SKM-1 (cell line): ENCODE measurements around the gene ZCCHC14.
A peak's percentile ranks its signal among the peaks of the same experiment; 100 is the strongest.
"Not testable (repeated sequence)": the region's sequence is repeated elsewhere in the genome, so short reads cannot be mapped to it uniquely, and the experiment has no call there.

ENCODE experiments used
- DNase-seq: peaks from one replicate; lab custom pipeline; 2025; ENCODE audit not compliant: unreplicated experiment; lab: John Stamatoyannopoulos, UW

ZCCHC14 gene

DNA sequence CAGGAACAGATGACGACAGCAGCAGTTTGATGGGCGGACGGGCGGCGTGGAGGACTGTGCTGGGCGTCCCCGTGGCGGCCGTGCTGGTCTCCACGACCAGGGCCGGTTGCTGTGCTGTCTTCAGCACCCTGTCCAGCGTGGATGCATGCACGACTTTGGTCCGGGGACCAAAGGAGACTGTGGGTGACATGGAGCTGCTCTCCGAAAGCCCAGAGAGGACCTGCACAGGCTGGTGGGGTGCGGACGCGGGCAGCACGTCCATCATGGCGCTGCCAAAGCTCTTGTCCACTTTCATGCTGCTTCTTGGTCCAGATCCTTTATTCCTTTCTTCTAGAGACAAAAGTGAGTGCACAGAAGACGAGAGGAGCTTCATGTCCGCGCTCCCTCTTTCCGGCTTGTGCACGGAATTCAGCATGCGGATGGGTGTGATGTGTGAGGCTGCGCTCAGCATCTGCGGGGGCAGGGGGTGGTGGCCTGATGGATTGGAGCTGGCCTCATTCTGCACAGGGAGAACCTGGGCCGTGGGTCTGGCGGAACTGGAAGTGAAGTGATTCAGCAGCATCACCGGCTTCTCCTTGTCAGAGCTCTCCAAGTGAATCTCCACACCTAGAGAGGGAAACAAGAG, 80.3 kb downstream of the ZCCHC14 start:
- DNase-seq: no peak

DNA sequence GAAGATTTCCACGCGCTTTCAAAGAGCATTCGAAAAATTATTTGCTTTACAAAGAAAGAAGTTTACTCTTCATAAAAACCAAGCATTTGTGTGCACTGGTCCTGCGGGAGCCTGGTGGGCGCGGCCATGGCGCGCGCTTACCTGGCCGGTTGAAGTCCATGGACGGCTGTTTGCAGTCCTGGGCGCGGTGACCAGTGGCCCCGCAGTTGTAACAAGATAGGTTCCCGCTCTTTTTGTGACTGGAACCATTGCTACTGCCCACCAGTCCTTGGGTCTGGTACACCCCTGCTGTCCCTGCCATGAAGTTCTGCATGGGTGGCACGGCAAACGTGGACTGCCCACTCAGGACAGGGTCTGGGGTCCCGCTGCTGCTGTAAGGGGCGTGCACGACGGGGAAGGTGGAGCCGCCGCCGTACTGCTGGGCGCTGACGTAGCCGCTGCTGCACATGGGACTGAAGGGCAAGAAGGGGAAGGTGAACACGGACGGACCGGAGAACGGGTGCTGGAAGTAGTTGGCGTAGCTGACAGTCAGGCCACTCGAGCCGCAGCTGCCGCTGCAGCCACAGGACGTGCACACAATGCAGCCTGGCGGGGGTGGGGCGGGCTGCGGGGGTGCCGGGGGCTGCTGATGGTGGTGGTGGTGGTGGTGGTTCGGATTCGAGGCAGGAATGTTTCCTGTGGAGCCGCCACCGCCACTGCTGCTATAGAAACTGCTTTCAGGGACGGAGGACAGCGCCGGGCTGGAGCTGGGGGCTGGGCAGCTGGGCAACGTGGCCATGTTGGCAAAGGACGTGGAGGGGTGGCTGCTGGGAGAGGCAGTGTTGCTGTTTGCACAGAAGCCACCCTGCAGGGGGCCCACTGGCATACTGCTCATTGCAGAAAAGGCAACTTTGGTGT, 81.2 kb downstream of the ZCCHC14 start:
- DNase-seq: no peak

DNA sequence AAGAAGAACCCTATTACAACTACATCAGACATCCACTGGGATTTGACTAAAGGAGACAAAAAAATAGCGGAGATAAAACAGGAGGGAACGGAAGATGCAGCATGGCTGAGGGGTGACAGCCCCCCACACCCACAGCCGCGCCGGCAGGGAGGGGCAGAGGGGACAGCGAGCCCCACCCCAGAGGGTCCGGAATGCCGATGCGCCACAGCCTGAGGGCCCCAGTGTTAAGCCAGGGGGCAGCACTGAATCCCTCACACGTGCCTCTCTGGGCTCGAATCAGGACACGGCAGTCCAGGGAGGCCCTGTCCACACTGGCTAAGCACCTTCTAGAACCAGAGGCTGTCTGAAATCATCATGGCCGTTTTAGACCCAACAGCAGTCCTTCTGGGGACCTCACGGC, 81.9 kb downstream of the ZCCHC14 start:
- DNase-seq: no peak

DNA sequence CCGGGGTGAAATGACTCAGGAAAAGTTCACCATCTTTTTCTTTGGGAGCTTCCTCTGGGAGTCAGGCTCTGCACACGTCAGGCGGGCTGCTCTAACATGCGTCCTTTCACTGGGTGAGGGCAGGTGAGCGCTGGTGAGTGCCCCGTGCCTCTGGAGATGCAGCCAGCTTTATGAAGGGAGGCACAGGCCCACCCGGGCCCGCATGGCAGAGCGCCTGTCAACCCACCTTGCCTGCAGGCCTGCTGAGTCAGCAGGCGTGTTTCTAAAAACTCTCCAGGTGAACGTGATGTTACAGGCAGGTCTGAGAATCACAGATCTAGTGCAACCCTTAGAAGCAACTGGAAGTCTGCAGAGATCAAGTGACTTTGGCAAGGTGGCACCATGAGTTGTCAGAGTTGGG, 82.3 kb downstream of the ZCCHC14 start:
- no peak for DNase-seq

DNA sequence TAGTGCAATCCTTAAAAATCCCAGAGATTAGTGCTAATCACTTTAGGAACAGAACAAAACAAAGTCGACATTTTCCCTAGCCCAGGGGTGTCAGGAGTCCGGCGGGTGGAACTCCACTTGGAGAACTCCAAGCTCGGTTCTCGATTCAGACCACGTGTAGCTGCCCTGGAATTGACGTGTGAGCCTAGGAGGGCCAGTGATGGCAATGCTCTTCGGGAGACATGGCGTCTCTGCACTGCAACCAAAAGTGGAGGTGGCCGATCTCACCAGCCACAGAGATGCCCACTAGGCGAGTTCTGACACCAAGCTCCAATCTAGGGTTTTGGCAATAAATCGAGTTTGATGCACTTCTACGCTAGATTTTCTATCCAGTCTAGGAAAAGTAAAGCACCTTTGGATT, 83.0 kb downstream of the ZCCHC14 start:
- DNase-seq: no peak

DNA sequence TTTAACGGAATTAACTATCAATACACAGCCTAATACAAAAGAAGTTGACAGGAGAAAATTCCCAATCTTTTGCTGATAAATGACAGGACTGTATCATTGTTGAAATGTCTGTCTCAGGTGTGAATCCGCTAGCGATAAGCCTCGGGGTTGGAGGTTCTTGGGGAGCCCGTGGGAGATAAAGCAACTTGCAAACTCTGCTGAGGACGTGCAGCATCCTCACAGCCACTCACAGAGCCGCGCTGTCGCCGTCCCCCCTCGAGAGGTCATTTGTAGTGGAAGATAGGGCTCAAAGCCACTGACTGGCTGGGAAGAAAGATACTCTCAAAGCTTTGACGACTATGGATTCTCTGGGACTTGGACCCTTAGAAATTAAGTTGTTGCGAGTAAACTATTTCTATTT, 83.7 kb downstream of the ZCCHC14 start:
- DNase-seq: no peak

DNA sequence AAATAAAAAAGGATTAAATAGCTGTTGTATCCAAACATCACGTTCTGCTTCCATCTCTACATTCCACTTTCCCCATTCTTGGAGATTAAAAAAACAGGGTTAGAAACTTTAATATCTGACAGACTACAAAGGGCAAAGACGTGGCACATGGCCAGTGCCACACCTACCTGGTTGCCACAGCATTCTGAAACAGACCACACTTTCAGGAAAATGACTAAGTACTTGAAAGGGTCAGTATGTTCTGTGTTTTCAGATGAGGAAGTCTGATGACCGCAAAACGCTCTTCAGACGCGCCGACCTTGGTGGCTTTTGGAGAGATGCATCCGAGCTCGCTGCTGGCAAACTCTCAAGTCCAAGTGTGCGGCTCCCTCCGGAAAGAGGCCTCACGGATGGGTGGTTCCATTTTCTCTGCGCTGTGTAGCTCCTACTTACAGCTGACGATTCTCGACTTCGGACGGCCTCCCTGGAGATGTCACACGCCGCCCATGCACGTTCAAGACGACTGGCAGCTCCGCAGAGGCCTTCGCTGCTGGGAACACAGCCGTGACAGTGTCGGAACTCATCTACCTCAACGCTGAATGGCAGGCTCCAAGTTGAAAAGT, 85.2 kb downstream of the ZCCHC14 start:
- peak; percentile 95 for DNase-seq

DNA sequence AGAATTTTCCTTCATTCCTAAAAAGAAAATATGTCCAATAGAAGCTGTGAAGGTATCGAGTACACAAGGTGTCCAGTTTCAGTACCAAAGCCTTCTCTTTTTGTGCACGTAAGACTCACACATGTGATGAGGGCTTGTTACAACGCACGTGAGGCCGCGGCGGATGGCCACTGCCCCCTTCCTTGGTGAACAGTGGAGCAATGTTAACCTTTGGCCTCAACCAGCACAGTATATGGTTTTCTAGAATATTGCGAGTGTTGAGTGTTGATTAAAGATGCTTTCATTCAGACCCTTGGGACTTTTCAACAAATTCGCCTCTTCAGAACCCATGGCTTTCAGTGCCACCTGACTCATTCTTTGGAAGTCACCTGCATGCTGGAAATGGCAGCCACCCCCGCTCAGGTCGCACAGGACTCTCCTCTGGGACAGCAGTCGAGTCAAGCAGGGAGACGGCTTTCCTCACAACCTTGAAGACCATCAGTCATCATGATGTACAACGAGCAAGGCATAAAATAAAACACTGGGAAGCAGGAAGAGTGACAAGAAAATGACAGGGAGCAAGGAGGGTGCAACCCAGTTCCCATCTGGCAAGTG, 86.2 kb downstream of the ZCCHC14 start:
- no peak for DNase-seq

DNA sequence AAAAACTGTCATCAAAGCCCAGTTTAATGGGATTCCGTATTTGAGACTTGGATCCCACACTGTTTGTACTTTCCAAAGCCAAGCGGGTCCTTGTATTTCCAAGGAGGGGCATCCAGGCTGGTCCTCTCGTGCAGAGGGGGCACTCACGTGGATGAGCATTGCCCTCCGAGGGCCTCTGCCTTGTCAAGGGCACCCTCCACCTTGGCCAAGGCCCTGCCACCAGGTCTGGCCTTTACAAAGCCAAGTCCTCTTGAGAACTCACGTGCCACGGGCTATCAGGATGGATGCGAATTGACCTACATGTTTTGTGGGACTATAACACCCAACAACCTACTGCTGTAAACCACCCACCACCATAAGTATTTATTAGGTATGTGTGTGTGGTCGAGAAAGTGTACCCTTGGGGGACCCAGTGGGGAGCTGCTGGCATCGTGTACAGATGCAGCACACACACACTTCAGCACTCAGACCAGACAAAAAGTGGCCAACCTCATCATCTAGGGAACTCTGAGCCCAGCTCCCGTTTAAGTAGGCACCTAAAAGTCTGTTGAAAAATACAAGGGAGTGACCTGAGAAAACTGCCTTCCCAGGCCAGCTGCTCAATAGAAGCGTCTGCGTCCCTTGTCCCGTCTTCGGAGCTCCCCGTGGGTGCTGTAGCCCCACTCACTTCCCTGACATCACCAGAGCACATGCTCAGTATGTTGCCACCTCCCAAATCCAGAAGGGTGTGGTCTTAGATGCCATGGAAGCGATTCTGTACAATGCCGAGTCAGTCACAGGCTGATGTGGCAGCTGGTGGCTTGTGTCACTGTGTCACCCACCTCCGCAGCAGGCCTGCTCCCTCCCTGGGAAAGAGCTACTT, 87.8 kb downstream of the ZCCHC14 start:
- no peak for DNase-seq

DNA sequence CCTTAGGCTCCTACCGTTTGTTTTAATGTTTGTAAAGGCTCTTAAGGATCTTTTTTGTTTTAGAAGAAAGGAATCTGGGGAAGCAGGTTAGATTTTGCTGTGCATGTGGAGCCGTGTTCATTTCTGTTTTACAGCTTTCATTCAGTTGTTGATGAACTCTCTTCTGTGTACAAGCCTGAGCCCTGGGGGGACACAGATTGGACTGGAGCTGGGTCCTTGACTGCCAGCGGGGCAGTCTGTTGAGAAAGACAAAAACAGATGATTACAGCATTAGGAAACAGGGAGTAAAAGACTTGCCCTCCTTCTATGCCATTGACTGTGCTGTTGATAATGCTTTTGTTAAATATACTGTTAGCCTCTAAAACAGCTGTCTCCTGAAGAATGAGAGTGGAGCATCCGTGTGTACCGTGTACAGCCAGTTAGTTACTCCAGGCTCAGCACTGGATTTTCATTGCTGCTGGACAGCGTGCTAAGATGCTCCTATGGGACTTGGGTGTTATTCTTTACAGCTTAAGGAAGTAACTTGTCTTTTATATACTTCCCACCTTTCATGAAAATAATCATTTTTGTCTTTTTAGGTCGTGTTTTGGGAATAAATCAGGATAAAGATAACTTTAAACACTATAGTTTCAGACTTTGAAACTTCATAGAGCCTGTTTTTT, 97.5 kb downstream of the ZCCHC14 start:
- no peak for DNase-seq

DNA sequence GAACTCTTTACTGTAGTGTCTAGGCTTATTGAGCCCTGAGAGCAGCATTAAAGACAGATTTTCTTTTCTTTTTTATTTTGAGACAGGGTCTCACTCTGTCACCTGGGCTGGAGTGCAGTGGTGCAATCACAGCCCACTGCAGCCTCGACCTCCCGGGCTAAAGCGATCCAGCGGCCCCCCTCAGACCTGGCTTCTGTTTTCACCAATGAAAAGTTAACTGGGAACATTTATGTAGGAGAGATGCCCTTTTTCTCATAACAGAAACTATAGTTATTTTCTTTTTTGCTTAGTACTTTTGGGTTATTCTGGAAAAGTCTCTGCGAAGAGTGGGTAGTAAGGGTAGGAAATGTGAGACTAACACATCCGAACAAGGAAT, 99.2 kb downstream of the ZCCHC14 start:
- DNase-seq: no peak

DNA sequence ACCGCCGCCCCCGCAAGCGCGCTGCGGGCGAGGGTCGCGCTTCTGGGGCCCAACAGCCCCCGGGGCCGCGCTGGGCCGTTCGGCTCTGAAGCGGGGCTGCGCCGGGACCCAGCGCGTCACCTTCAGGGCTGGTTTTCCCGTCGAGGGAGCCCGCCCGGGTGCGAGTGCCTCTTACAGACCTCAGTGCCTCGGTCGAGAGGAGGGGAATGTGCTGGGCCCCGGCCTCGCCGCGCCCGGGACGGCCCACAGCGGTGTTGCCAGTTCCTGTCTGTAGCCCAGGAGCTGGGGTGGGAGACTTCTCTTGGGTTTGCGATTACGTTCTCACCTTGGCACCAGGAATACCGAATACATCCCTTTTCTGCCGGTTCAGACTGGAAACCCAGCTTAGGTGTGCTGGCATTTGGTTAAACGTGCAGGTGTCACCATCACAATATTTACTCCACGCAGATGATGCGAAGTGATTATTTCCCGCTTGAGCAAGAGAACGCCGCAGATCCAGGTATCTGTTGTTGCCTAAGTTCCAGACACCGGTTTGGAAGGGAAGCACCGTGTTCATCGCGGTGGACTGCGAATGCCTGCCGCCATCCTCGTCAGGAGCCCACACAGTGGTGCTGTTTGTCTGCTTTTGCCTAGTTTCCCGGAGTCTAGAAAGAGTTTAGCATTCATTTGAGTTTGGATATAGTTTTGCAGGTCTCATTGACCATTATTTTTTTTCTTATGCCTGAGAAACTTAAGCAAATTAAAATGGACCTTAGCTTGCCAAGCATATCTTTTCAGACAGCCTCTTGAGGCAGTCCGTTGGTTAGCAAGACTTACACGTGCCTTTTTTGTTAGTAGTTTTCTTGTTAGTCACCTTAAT, 99.8 kb downstream of the ZCCHC14 start:
- no peak for DNase-seq

DNA sequence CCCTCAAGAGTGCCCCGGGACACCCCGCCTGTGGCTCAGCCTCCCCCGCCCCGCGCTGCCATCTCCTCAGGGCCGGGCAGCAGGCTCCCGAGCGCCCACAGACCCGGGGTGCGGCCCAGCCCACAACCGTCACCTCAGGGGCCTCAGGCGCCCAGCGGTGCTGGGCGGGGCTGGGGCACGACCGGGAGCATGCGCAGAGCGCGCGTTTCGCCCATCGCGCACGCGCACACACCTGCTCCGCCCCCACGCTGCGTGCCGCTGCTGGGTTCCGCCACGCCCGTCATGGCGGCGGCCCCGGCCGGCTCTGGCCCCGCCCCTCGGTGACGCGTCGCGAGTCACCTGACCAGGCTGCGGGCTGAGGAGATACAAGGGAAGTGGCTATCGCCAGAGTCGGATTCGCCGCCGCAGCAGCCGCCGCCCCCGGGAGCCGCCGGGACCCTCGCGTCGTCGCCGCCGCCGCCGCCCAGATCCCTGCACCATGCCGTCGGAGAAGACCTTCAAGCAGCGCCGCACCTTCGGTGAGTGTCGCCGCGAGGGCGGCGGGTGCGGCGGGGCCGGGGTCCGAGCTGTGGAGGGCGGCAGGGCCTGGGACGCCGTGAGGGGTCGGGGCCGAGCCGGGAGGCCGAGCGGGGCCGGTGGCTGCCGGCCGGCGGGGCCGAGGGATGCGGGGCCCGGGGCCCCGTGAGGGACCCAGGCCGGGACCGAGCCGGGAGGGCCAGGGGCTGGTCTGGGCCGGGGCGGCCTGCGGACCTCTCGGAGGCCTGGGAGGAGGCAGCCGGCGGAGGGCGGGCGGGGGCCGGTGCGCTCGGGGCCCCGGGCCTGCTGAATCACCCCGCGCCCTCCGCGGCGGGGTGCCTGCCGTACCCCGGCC, 100.6 kb downstream of the ZCCHC14 start, which contains the start of gene MAP1LC3B:
MAP1LC3B (plus strand) TSS at position 387 of the 871 bp plus-strand sequence; CDS start at position 479, 92 bp downstream.
- DNase-seq: peak; percentile 78

DNA sequence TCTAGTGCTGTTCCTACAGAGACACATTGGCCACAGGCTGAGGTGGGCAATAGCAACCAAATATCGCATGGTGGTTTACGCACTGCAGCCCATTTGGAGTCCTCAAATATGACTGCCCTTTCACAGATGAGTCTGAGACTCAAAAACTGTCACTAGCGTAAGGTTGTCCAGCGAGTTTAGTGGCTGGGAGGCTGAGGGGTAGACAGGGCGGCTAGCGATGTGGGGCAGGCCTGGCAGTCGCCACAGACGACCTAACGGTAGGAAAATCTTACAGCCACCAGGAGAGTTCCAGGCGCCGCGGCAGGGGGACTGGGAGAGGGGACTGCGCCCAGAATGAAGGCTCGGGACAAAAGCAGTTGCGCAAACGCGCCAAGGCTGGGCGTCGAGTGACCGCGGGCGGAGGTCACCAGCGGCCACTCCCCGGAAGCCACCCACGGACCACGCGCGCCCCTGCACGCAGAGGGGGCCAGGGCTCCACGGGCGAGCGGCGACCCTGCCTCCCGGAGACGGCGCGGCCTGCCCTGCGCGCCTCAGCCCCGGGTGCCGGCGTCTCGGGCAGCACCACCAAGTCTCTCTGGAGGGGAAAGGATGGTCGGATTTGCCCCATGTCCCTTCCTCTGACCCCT, 101.4 kb downstream of the ZCCHC14 start:
- DNase-seq: no peak

DNA sequence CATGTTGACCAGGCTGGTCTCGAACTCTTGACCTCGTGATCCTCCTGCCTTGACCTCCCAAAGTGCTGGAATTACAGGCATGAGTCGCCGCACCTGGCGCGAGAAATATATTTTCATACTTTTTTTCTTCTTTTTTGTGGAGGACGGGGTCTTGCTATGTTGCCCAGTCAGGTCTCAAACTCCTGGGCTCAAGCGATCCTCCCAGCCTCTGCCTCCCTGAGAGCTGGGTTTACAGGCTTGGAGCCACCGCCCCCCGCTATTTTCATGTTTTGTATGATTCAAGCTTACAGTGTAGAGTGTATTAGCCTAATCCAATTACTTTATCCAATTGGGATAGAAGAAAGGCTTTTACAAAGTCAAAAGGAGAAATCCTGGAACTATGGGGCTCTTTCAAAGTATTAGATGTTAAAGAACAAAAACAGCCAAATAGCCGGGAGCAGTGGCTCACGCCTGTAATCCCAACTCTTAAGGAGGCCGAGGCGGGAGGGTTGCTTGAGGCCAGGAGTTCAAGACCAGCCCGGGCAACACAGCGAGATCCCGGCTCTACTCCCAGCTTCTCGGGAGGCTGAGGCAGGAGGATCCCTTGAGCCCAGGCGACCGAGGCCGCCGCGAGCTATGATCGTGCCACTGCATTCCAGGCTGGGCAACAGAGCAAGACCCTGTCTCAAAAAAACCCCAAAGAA, 102.0 kb downstream of the ZCCHC14 start:
- DNase-seq: no peak

DNA sequence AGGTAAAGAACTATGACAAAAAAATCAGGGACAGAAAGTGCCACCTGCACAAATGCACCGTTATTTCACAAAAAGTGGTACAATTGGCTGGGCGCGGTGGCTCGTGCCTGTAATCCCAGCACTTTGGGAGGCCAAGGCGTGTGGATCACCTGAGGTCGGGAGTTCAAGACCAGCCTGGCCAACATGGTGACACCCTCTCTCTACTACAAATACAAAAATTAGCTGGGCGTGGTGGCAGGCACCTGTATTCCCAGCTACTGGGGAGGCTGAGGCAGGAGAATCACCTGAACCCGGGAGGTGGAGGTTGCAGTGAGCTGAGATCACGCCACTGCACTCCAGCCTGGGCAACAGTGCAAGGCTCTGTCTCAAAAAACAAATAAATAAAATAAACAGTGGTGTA, 102.9 kb downstream of the ZCCHC14 start:
- not testable (repeated sequence) for DNase-seq

DNA sequence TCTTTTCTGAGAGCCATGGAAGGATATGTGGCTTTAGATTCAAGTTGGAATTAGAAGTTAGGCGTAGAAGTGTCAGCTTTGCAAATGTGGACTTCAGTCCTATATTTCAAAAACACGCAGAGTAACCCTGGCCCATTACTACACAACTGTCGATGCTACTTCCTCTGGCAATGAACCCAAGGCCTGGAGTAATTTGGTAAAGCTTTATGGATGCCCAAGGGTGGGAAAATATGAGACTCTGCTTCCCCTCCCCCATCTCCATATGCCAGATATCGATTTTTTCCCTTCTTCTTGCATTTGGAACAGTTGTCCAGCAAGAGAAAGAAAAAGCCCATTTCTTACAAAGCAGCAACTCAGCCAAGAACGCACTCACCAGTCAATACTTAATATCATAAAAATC, 103.6 kb downstream of the ZCCHC14 start:
- no peak for DNase-seq
